Neural cell (in vitro differentiated cells): Measurements from ENCODE around the gene LARP6. TPM values are rescaled to one million over a fixed set of nuclear protein-coding genes. Genes with fewer than 3 reads are reported as not detected.

Source experiments
- H2AFZ ChIP-seq: fragments of 200-600, 300-800 bp; sonication (generic), shearing (Covaris generic); 2 replicates; pipeline ENCODE4 v1.6.0; 2014; ENCODE audit warnings: low read depth, mild to moderate bottlenecking, antibody characterized with exemption, low read length, moderate library complexity
- H3F3A ChIP-seq: fragments of 200-600 bp; shearing (Covaris generic); 2 replicates; pipeline ENCODE4 v1.6.1; 2016; ENCODE audit warnings: mild to moderate bottlenecking, moderate library complexity, mixed read lengths, antibody characterized with exemption, low read length; ENCODE audit not compliant: insufficient read depth, poor library complexity, severe bottlenecking
- H3K27ac ChIP-seq: fragments of 200-600, 300-800 bp; sonication (generic), shearing (Covaris generic); 2 replicates; pipeline ENCODE4 v1.5.1; 2014; ENCODE audit warnings: mild to moderate bottlenecking, low read length, moderate library complexity
- H3K27me3 ChIP-seq: fragments of 300-800, 200-600 bp; sonication (generic), shearing (Covaris generic); 2 replicates; pipeline ENCODE4 v1.6.0; 2014; ENCODE audit warnings: mild to moderate bottlenecking, low read depth, low read length, moderate library complexity; ENCODE audit not compliant: insufficient read depth
- H3K36me3 ChIP-seq: fragments of 300-800, 200-600 bp; sonication (generic), shearing (Covaris generic); 2 replicates; pipeline ENCODE4 v1.5.1; 2014; ENCODE audit warnings: mild to moderate bottlenecking, antibody characterized with exemption, low read length, moderate library complexity; ENCODE audit not compliant: insufficient read depth
- H3K4me2 ChIP-seq: fragments of 300-800, 200-600 bp; sonication (generic), shearing (Covaris generic); 2 replicates; pipeline ENCODE4 v1.6.0; 2014; ENCODE audit warnings: mild to moderate bottlenecking, low read length
- H3K4me3 ChIP-seq: fragments of 300-800, 200-600 bp; sonication (generic), shearing (Covaris generic); 2 replicates; pipeline ENCODE4 v1.5.1; 2014; ENCODE audit warnings: mild to moderate bottlenecking, low read length, moderate library complexity
- H3K79me2 ChIP-seq: fragments of 200-600 bp; shearing (Covaris generic); replicated peaks from 2 replicates; pipeline ENCODE4 v1.6.0; 2014; ENCODE audit warnings: mild to moderate bottlenecking, low read length, moderate library complexity; ENCODE audit not compliant: insufficient read depth
- H3K9ac ChIP-seq: fragments of 300-800, 200-600 bp; sonication (generic), shearing (Covaris generic); 2 replicates; pipeline ENCODE4 v1.6.1; 2016; ENCODE audit warnings: mild to moderate bottlenecking, low read length, mixed read lengths
- H3K9me2 ChIP-seq: fragments of 200-600 bp; shearing (Covaris generic); 2 replicates; pipeline ENCODE4 v1.6.1; 2016; ENCODE audit warnings: mild to moderate bottlenecking, low read length, mixed read lengths; ENCODE audit not compliant: insufficient read depth
- H3K9me3 ChIP-seq: fragments of 200-600, 300-800 bp; sonication (generic), shearing (Covaris generic); 2 replicates; pipeline ENCODE4 v1.6.1; 2016; ENCODE audit warnings: mild to moderate bottlenecking, mixed run types, low read length, moderate library complexity, mixed read lengths
- H4K20me1 ChIP-seq: fragments of 200-600 bp; shearing (Covaris generic); 2 replicates; pipeline ENCODE4 v1.6.1; 2016; ENCODE audit warnings: mild to moderate bottlenecking, mixed run types; ENCODE audit not compliant: insufficient read depth
- EP300 ChIP-seq: fragments of 450-650 bp; conservative IDR thresholded peaks from 2 replicates; pipeline ENCODE4 v1.6.1; 2014; ENCODE audit warnings: antibody characterized with exemption, mild to moderate bottlenecking, moderate library complexity; ENCODE audit not compliant: poor library complexity, severe bottlenecking
- EZH2 ChIP-seq: fragments of 200-600, 300-800 bp; shearing (Covaris generic), sonication (generic); IDR thresholded peaks from 2 replicates; pipeline ENCODE4 v1.6.1; 2014; ENCODE audit warnings: antibody characterized with exemption, low read length, borderline replicate concordance, mild to moderate bottlenecking; ENCODE audit not compliant: insufficient read depth, poor library complexity, severe bottlenecking
- MXI1 ChIP-seq: fragments of 450-650 bp; conservative IDR thresholded peaks from 2 replicates; pipeline ENCODE4 v1.6.1; 2014; ENCODE audit warnings: antibody characterized with exemption, mild to moderate bottlenecking; ENCODE audit not compliant: poor library complexity, severe bottlenecking
- POLR2AphosphoS5 ChIP-seq: IDR thresholded peaks from 2 replicates; pipeline ENCODE4 v1.6.1; 2012
- RAD21 ChIP-seq: fragments of 450-650 bp; conservative IDR thresholded peaks from 2 replicates; pipeline ENCODE4 v1.6.1; 2014; ENCODE audit warnings: antibody characterized with exemption, mild to moderate bottlenecking, moderate library complexity
- SMC3 ChIP-seq: fragments of 450-650 bp; conservative IDR thresholded peaks from 2 replicates; pipeline ENCODE4 v1.6.1; 2014; ENCODE audit warnings: antibody characterized with exemption, mild to moderate bottlenecking, moderate library complexity; ENCODE audit not compliant: poor library complexity
- TAF1 ChIP-seq: IDR thresholded peaks from 2 replicates; pipeline ENCODE4 v1.6.1; 2012; ENCODE audit warnings: low read depth
- polyA plus RNA-seq: library from polyadenylated mRNA; depleted of rRNA; stranded (reverse); fragments of >200 nt; gene quantifications from 2 replicates; pipeline ENCODE4 v1.2.3, GENCODE V29; 2014
- TF ChIP-seq, protein P1 (sequence below): fragments of 450-650 bp; IDR thresholded peaks from 2 replicates; pipeline ENCODE4 v1.5.1; 2014; ENCODE audit warnings: antibody characterized with exemption, mild to moderate bottlenecking, moderate library complexity; ENCODE audit not compliant: poor library complexity, severe bottlenecking
- TF ChIP-seq, protein P2 (sequence below): IDR thresholded peaks from 2 replicates; pipeline ENCODE4 v1.6.1; 2012; ENCODE audit warnings: borderline replicate concordance

The LARP6 gene
- polyA plus RNA-seq, 1 donor from 2014 or later, result 20.4 TPM

DNA sequence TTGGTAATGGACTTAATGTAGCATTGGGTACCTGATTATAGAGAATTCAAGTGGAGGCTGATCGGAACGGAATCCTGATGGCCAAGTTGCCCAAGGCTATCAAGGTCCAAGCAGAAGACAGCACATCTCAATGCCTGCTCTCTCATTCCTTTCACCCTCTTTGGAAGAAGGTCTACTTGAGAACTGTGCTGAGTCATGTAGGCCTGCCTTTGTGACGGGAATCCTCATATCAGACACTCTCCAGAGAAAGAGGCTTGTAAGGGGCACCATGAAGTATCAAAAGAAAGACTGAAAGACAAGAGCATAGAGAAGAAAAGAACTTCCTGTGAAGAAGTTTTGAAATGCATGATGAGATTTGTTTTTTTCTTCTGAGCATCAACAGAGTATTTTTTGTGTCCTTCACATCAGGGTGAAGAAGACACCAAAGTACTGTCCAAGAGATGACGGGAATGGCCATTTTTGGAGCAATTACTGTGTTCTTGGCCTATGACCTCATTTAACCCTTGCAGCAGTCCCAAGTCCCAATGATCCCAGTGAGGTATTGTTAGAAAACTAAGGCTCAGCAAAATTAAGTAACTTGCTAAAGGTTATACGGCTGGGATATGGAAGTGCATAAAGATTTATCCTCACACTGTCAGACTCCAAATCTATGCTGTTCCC is 13.2 kb upstream of the LARP6 start:
- Histone ChIP-seq H3F3A (no peaks in the 10 kb centered on the region), H3K9me2 (no peaks in the 10 kb centered on the region), H3K27me3 (no peaks in the 10 kb centered on the region), H3K79me2 (no peaks in the 10 kb centered on the region), H3K36me3 (no peaks in the 10 kb centered on the region), H3K4me2 (no peak overlapping the region), H3K27ac (no peak overlapping the region), H2AFZ (no peak overlapping the region), H4K20me1 (no peaks in the 10 kb centered on the region), H3K4me3 (no peak overlapping the region), H3K9ac (no peak overlapping the region), H3K9me3 (no peaks in the 10 kb centered on the region)
- no peak for TF ChIP-seq POLR2AphosphoS5
- no peak for TF ChIP-seq MXI1
- no peak for TF ChIP-seq TAF1
- TF ChIP-seq EZH2, result no peak
- TF ChIP-seq SMC3, result no peak
- TF ChIP-seq, protein P1, sequence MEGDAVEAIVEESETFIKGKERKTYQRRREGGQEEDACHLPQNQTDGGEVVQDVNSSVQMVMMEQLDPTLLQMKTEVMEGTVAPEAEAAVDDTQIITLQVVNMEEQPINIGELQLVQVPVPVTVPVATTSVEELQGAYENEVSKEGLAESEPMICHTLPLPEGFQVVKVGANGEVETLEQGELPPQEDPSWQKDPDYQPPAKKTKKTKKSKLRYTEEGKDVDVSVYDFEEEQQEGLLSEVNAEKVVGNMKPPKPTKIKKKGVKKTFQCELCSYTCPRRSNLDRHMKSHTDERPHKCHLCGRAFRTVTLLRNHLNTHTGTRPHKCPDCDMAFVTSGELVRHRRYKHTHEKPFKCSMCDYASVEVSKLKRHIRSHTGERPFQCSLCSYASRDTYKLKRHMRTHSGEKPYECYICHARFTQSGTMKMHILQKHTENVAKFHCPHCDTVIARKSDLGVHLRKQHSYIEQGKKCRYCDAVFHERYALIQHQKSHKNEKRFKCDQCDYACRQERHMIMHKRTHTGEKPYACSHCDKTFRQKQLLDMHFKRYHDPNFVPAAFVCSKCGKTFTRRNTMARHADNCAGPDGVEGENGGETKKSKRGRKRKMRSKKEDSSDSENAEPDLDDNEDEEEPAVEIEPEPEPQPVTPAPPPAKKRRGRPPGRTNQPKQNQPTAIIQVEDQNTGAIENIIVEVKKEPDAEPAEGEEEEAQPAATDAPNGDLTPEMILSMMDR, result no peak
- TF ChIP-seq, protein P2, sequence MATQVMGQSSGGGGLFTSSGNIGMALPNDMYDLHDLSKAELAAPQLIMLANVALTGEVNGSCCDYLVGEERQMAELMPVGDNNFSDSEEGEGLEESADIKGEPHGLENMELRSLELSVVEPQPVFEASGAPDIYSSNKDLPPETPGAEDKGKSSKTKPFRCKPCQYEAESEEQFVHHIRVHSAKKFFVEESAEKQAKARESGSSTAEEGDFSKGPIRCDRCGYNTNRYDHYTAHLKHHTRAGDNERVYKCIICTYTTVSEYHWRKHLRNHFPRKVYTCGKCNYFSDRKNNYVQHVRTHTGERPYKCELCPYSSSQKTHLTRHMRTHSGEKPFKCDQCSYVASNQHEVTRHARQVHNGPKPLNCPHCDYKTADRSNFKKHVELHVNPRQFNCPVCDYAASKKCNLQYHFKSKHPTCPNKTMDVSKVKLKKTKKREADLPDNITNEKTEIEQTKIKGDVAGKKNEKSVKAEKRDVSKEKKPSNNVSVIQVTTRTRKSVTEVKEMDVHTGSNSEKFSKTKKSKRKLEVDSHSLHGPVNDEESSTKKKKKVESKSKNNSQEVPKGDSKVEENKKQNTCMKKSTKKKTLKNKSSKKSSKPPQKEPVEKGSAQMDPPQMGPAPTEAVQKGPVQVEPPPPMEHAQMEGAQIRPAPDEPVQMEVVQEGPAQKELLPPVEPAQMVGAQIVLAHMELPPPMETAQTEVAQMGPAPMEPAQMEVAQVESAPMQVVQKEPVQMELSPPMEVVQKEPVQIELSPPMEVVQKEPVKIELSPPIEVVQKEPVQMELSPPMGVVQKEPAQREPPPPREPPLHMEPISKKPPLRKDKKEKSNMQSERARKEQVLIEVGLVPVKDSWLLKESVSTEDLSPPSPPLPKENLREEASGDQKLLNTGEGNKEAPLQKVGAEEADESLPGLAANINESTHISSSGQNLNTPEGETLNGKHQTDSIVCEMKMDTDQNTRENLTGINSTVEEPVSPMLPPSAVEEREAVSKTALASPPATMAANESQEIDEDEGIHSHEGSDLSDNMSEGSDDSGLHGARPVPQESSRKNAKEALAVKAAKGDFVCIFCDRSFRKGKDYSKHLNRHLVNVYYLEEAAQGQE, result no peak
- TF ChIP-seq RAD21, result no peak
- TF ChIP-seq EP300, result no peak

DNA sequence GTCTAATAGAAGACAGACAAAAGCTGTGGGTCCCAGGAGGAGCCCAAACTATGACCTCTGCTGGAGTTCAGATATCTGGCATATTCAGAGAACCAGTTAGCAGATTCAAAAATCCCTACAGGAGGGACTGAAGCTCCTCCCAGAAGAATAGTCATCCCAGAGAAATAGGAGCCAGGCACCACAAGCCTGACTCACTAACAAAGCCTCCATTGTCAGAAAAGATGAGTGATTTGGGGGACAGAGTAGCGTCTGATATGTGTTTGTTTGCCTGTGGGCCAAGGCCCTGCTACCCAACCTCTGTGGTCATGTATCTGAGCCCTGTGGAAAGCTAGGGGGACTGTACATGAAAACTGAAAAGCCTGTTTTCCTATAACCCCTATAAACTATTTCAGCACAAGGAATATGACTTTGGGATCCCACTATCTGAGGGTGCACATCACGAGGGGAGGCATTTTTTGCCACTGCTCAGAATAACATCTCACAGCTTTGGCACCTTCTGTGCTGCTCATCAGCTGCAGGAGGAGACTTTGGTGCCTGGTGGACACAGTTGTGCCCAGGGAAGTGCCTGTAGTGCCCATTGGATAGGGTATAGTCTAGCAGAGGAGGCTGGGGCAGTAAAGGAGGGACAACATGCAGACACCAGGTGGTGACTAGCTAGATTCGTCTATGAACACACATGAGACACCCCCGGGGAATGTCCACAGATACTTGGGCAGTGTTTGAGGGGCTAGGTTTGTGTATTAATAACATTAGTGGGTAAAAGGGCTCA is 9.7 kb upstream of the LARP6 start:
- Histone ChIP-seq H3K4me3 (no peak overlapping the region), H3K9me3 (no peaks in the 10 kb centered on the region), H3K79me2 (no peaks in the 10 kb centered on the region), H4K20me1 (no peaks in the 10 kb centered on the region), H3K27ac (no peak overlapping the region), H3K9me2 (no peaks in the 10 kb centered on the region), H3K4me2 (no peak overlapping the region), H3F3A (no peaks in the 10 kb centered on the region), H3K36me3 (no peaks in the 10 kb centered on the region), H3K27me3 (no peaks in the 10 kb centered on the region), H3K9ac (no peak overlapping the region), H2AFZ (no peak overlapping the region)
- TF ChIP-seq, protein P1, result no peak
- TF ChIP-seq EP300, result no peak
- no peak for TF ChIP-seq EZH2
- no peak for TF ChIP-seq MXI1
- TF ChIP-seq RAD21, result no peak
- no peak for TF ChIP-seq SMC3
- TF ChIP-seq POLR2AphosphoS5, result no peak
- TF ChIP-seq, protein P2, result no peak
- TF ChIP-seq TAF1, result no peak
